Mononuclear cell (primary cell): Measurements from ENCODE around the gene CEMIP2. TPM values are rescaled to one million over a fixed set of nuclear protein-coding genes. Genes with fewer than 3 reads are reported as not detected.
A peak's percentile ranks its signal among the peaks of the same experiment; 100 is the strongest.

Source experiments
- H3K27me3 ChIP-seq: 2 replicates; pipeline ENCODE4 v1.6.0; 2011; ENCODE audit warnings: low read length, control low read depth; ENCODE audit not compliant: insufficient read depth
- H3K4me1 ChIP-seq: 2 replicates; pipeline ENCODE4 v1.5.1; 2011; ENCODE audit warnings: mild to moderate bottlenecking, low read length, control low read depth; ENCODE audit not compliant: insufficient read depth
- H3K4me3 ChIP-seq: 2 replicates; pipeline ENCODE4 v1.5.1; 2011; ENCODE audit warnings: mild to moderate bottlenecking, low read length, moderate library complexity
- H3K9me3 ChIP-seq: 2 replicates; pipeline ENCODE4 v1.5.1; 2011; ENCODE audit warnings: low read depth, mild to moderate bottlenecking, control low read depth, low read length
- total RNA-seq: library from RNA; depleted of rRNA; stranded (reverse); fragments of >200 nt; gene quantifications from one replicate; pipeline ENCODE4 v1.2.3, GENCODE V29; 2012

CEMIP2 gene
- total RNA-seq, 1 donor: 220 TPM

DNA sequence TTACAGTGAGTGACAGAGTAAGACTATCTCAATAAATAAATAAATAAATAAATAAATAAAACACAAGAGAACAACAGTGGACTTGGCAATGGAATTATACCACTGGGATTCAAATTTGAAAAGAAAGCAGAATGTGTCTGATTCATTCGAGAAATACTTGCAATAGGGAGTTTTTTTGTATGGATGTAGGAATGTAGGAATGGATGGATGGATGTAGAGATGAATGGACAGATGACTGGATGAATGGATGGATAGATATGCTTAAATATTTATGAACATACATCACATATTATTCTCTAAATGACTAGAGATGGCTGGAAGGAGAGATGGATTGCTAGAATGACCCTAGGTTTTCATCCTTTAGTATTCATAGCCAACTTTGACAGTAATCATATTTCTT, 22.0 kb upstream of the CEMIP2 start:
- no peak overlapping the region for H3K4me3 ChIP-seq
- H3K9me3 ChIP-seq: no peaks in the 10 kb centered on the region
- H3K4me1 ChIP-seq: peaks cover 35% of the 10 kb centered on the region
- no peaks in the 10 kb centered on the region for H3K27me3 ChIP-seq

DNA sequence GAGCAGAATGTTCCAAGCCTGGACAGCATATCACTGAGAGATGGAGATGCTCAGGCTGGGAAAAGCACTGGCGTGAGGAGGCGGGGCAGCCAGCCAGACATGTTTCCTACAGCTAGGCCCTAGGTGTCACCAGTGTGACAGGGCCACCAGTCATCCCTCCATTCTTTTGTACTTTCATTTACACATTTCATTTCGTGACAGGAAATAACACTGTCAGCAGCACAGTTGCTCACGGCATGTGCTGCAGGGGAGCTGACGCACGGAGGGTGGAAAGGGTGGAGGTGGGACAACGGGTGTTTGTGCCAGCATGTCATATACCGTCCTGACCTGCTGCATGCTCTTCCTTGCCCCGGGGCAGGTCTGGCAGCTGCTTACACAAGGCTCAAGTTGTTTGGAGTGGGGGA, 14.8 kb upstream of the CEMIP2 start:
- no peak overlapping the region for H3K4me3 ChIP-seq
- H3K9me3 ChIP-seq: no peaks in the 10 kb centered on the region
- H3K4me1 ChIP-seq: peaks cover 33% of the 10 kb centered on the region

DNA sequence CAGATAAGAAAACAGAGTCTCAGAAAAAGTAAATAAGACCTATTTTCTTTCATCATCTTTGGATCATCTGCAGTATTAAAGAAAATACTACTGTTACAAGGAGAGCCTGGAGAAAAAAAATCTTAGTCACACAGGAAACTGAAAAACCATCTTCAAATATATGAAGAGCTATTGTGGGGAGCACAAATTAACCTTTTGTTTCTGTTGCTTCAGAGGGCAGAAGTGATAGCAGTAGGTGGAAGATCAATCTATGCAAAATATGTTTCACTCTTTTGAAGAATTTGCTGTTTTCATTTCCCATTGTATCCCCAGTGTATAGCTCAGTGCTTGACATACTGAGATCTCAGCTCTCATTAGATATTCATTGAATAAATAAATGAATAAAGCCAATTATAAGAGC, 13.1 kb upstream of the CEMIP2 start:
- Histone ChIP-seq H3K9me3 (no peaks in the 10 kb centered on the region), H3K4me1 (peaks cover 33% of the 10 kb centered on the region), H3K27me3 (no peaks in the 10 kb centered on the region), H3K4me3 (no peak overlapping the region)

More for the DNA sequence above, 14.8 kb upstream of the CEMIP2 start:
- no peaks in the 10 kb centered on the region for H3K27me3 ChIP-seq

DNA sequence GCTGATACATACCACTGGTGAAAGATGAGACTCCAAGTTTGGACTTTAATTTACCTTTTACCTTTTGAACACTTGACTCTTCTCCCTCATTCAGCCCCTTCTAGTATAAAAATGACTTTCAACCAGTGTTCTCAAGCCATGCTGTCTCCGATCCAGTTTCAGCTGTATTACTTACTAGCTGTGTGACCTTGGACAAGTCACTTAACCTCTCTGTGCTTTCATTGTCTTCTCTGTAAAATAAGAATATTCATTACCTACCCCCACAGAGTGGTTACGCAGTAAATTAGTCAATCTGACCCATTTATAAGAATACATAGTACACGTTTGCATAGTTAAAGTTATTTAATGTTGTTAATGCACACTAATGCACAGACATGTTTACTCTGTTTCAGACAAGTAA, 12.6 kb upstream of the CEMIP2 start:
- H3K9me3 ChIP-seq: no peaks in the 10 kb centered on the region
- H3K27me3 ChIP-seq: no peaks in the 10 kb centered on the region
- H3K4me1 ChIP-seq: peaks cover 33% of the 10 kb centered on the region
- no peak overlapping the region for H3K4me3 ChIP-seq

DNA sequence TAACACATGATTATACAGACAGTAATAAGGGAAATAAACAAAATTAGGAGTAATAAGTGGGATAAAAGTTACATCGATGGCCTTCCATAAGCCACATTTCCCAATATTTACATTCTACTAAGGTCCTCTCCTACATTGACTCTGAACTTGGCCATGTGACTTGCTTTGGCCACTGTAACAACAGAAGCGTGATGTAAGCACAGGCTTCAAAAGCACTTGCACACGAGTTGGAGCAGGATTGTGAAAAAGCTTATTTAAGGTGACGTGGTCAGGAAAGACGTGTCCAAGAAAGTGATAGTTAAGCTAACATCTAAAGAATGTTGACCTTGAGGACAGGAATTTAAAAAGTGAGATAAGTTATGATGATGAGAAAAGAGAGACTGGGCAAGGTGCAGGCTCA, 9.8 kb upstream of the CEMIP2 start:
- no peak overlapping the region for H3K4me3 ChIP-seq
- no peaks in the 10 kb centered on the region for H3K27me3 ChIP-seq
- no peaks in the 10 kb centered on the region for H3K9me3 ChIP-seq
- peaks cover 35% of the 10 kb centered on the region for H3K4me1 ChIP-seq

DNA sequence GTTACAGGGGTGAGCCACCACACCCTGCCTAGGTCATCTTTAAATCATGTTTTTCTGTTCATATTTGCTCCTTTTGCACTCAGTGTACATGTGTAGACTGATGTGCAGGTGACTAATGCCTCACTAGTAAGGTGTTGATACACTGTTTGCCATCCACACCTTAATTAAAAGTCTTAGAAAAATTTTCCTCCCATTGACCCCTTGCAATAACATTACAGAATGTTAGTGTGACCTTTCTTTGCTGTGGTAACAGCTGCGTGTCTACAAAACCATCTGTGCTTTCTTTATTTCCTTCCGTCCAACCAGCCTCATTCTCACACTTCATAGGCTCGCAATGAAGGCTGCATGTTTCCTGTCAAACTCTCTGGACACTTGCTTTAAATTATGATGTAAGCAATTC, 6.6 kb upstream of the CEMIP2 start:
- H3K4me3 ChIP-seq: no peak overlapping the region
- H3K9me3 ChIP-seq: no peaks in the 10 kb centered on the region
- H3K27me3 ChIP-seq: peaks cover 2% of the 10 kb centered on the region
- peaks cover 18% of the 10 kb centered on the region for H3K4me1 ChIP-seq

DNA sequence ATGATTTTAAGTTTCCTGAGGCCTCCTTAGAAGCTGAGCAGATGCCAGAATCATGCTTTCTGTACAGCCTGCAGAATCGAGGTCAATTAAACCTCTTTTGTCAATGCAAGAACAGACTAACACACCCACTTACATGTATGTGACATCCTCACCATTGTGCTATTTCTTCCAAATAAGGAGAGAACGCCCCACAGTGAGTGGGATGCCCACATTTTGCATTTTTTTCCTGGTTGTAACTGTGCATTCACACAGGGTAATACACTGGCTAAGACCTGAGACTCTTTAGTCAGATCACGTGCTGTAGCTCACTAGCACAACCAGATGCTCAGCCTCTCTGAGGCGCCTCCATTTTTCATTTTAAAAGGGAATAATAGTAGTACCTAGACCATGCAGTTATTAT, 4.4 kb upstream of the CEMIP2 start:
- Histone ChIP-seq H3K4me3 (no peak overlapping the region), H3K27me3 (peaks cover 6% of the 10 kb centered on the region), H3K9me3 (no peaks in the 10 kb centered on the region), H3K4me1 (peaks cover 30% of the 10 kb centered on the region)

DNA sequence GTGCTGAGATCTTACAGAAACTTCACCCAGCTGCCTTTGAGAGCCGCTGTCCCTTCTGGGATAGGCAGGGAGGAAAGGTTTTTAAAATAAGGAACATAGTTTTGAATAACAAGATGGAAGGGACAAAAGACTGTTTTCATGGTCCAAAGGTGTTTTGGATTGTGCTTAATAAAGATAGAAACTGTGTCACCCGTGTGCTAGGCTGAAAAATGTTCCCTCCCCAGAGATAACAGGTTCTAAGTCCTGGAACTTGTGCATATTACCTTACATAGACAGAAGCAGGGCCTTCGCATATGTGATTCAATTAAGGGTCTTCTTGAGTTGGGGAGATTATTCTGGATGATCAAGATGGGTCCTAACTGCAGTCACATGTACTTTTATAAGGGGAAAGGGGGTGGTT, 1.9 kb upstream of the CEMIP2 start:
- Histone ChIP-seq H3K9me3 (no peaks in the 10 kb centered on the region), H3K4me1 (peaks cover 50% of the 10 kb centered on the region), H3K27me3 (peaks cover 6% of the 10 kb centered on the region), H3K4me3 (no peak overlapping the region)

DNA sequence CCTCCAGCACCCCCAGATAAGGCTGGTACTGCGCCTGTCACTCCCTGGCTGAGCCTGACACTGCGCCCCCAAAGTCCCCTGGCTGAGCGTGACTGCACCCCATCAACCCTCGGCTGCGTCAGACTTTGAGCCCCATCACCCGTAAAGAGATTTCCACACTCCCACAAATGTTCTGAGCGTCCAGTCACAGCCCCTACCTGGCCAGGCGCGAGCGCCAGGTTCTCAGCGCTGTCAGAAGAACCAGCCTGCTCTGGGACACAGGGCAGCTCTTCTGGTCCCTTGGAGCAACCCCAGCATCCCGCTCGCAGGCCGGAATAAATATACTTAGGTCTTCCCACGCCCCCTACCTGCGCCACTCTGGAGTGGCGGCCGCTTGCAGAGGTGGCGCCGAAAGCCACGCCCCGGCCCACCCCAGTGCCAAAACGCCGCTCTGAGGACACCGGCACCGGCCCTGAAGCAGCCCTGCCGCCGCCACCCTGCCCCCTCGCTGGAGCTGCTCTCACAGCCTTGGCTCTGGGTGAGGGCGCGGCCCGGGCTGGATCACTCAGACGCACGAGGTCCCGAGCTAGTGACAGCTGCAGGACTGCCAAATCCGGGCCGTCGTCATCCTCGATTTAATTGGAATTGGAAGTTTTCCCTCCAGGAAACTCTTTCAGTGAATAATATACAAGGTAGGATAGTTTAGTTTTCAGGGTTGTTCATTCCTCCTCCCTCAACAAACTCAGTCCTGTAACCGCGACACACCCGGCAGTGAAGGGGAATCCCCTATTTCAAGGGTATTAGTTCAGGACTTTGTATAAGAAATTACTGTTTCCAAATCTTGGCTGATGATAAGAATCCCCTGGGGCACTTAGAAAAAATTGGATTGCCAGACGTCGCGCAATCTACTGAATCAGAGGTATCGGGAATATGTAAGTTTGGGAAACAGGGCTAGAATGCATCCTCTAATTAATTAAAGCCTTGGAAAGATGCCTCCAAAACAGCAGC, 1.2 kb upstream of the CEMIP2 start:
- peak overlapping the region; percentile 60 for H3K4me3 ChIP-seq

DNA sequence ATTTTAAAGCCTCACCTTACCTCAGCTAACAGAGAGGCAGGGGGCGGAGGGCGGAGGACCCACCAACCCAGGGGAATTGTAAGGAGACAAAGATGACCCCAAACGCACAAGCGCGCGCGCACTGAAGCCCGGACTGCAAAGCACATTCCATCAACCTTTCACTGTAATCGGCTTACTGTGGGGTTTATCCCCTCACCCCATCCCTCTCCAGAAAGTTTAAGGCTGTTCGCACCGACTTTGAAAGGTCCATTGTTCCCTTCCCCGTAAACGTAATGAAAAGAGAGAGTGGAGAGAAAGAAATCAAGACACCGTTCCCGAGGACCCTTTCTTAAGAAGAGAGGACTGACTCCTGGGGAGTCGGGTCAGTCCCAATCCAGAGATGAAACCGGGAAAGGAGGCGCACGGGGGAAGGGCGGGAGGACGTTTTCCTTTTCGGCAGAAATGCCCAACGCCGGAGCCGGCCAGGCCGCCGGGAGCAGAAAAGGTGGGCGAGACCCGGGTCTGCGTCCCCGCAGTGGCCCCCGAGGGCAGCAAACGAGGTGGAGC, 464 bp downstream of the CEMIP2 start:
- Histone ChIP-seq H3K9me3 (no peaks in the 10 kb centered on the region), H3K4me3 (peak overlapping the region; percentile 96), H3K27me3 (peaks cover 6% of the 10 kb centered on the region), H3K4me1 (peaks cover 51% of the 10 kb centered on the region)

More for the DNA sequence above, 1.2 kb upstream of the CEMIP2 start:
- Histone ChIP-seq H3K9me3 (no peaks in the 10 kb centered on the region), H3K27me3 (peaks cover 6% of the 10 kb centered on the region), H3K4me1 (peaks cover 50% of the 10 kb centered on the region)

DNA sequence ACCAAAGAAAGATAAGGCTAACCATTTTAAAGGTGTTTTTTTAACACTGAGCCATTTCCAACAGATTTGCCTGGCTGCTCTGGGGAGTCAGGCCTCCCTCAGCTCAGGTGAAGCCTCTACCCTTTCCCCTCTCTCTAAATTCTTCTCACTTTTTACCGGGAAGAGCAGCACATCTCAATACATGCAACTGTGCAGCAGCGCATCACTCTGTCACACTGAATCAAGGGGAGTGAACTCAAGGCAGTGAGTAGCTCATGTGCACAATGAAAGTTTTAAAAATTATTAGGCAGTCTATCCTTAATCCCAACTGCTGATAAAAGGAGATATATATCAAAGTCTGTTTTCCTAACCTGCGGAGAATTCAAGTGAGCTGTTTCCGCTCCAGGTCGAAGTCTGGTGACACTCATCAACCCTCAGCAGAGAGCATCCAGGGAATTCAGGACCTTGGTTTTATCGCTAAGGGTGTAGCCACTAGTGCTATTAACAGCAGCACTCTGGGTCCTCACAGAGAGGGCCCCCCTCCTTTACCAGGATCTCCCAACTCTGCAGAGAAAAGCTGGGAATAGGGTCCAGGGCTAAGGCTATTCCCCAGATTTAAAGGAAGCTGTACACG, 1.0 kb downstream of the CEMIP2 start:
- Histone ChIP-seq H3K9me3 (no peaks in the 10 kb centered on the region), H3K4me3 (peak overlapping the region; percentile 96), H3K4me1 (peaks cover 57% of the 10 kb centered on the region), H3K27me3 (peaks cover 6% of the 10 kb centered on the region)

DNA sequence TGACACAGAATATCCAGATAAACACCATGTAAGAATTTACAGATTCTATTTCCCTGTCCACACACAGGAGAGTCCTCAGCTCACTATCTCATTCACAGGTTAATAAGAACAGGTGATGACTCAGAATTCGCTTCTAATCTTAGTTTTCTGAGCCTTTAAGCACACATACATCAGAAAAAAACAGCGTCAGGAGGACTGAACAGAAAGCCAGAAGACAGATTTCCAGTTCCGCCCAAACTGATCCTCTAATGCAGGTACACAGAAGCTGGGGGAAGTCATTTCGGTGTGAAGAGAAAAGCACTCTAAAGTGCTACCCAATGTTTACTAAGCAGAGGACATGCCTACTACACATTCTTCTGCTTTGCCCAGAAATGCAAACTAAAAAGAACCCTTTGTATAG, 1.6 kb downstream of the CEMIP2 start:
- H3K27me3 ChIP-seq: peaks cover 6% of the 10 kb centered on the region
- H3K4me3 ChIP-seq: peak overlapping the region; percentile 96
- H3K4me1 ChIP-seq: peaks cover 61% of the 10 kb centered on the region
- no peaks in the 10 kb centered on the region for H3K9me3 ChIP-seq

DNA sequence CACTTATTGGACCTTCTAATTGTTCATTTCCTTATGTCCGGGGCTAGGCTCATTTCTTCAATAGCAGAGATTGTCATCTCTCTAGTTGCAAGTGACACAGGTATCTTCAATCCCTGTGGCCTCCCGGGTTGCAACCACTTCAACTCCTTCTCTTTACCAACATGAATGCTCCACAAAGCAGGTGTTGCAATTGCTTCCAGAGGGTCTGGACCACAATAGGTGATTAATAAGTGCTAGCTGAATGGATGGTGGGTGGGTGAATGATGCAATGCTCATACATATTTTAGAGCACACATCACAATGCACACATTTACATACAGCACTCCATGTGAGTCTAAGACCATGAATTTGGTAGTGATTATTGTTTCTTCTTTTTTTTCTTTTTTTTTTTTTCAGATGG, 2.6 kb downstream of the CEMIP2 start:
- Histone ChIP-seq H3K9me3 (no peaks in the 10 kb centered on the region), H3K27me3 (peaks cover 6% of the 10 kb centered on the region), H3K4me1 (peaks cover 65% of the 10 kb centered on the region), H3K4me3 (no peak overlapping the region)

DNA sequence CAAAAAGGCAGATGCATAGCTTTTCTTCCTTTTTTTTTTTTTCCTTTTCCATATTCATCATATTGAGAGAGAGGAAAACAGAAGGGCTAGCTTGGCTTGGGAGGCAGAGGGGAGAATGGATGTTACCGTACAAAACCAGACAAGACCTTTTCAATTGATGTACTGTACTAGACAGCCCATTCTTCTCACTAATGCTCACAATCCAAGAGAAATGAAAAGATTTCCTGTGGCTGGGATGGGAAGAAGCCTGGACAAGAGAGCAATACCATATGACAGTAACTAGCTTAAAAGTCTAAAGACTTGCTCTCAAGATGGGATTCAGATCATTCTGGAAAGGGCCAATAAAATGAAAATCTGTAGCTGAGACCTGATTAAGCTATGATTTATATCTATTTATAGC, 3.4 kb downstream of the CEMIP2 start:
- H3K27me3 ChIP-seq: peaks cover 3% of the 10 kb centered on the region
- no peaks in the 10 kb centered on the region for H3K9me3 ChIP-seq
- H3K4me3 ChIP-seq: no peak overlapping the region
- H3K4me1 ChIP-seq: peaks cover 62% of the 10 kb centered on the region

DNA sequence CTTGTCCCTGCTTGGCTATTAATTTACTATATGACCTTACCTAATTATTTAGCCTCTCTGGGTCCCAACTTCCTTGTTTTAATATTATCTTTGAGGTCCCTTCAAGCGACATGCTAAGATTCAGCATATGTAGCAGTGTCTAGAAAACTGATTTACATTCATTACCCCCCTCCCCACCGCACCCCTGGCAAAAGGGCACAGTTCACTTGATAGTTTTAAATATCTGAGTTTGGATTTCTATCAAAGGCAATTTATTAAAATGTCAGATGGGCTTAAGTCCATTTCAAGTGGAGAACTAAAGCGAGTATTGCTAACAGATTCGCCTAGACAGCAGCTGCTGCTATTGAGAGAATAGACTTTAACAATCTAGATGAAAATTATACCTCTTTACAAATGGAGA, 3.9 kb downstream of the CEMIP2 start:
- Histone ChIP-seq H3K4me1 (peaks cover 58% of the 10 kb centered on the region), H3K4me3 (no peak overlapping the region), H3K27me3 (no peaks in the 10 kb centered on the region), H3K9me3 (no peaks in the 10 kb centered on the region)
